SK-N-SH treated with all-trans-retinoic acid at 6 μM for 48 hours (cell line): Measurements from ENCODE around the gene BATF.

Source experiments
- ATAC-seq: fragments of 200-7000 bp; cut with Tn5 transposase; 3 replicates; pipeline ENCODE4 v1.9.1; 2020; ENCODE audit warnings: mild to moderate bottlenecking, moderate library complexity
- ARNTL ChIP-seq: fragments of 450-650 bp; formaldehyde crosslinking; IDR thresholded peaks from 2 replicates; pipeline ENCODE4 v1.5.0; 2020; ENCODE audit warnings: low read depth, mild to moderate bottlenecking, moderate library complexity, borderline replicate concordance
- BACH2 ChIP-seq: fragments of 250-450 bp; sonication (Bioruptor Pico); IDR thresholded peaks from 2 replicates; pipeline ENCODE4 v1.9.0; 2021; ENCODE audit warnings: mild to moderate bottlenecking, borderline replicate concordance
- CSDC2 ChIP-seq: fragments of 250-450 bp; sonication (Bioruptor Pico); IDR thresholded peaks from 2 replicates; pipeline ENCODE4 v1.5.0; 2020; ENCODE audit warnings: mild to moderate bottlenecking, moderate library complexity
- ESRRG ChIP-seq: fragments of 250-450 bp; sonication (Bioruptor Pico); IDR thresholded peaks from 2 replicates; pipeline ENCODE4 v1.6.1; 2021; ENCODE audit warnings: mild to moderate bottlenecking
- GLIS3 ChIP-seq: fragments of 250-450 bp; sonication (Bioruptor Pico); IDR thresholded peaks from 2 replicates; pipeline ENCODE4 v1.5.0; 2020; ENCODE audit warnings: mild to moderate bottlenecking, moderate library complexity
- ISL1 ChIP-seq: fragments of 250-450 bp; sonication (Bioruptor Pico); IDR thresholded peaks from 2 replicates; pipeline ENCODE4 v2.1.2; 2022; ENCODE audit warnings: mild to moderate bottlenecking, moderate library complexity
- OSR1 ChIP-seq: fragments of 250-450 bp; sonication (Bioruptor Pico); IDR thresholded peaks from 2 replicates; pipeline ENCODE4 v1.8.0; 2022; ENCODE audit warnings: moderate library complexity, mild to moderate bottlenecking, inconsistent platforms
- PPARA ChIP-seq: fragments of 250-450 bp; sonication (Bioruptor Pico); IDR thresholded peaks from 2 replicates; pipeline ENCODE4 v1.5.0; 2020; ENCODE audit warnings: mild to moderate bottlenecking, borderline replicate concordance
- RARB ChIP-seq: fragments of 250-450 bp; sonication (Bioruptor Pico); IDR thresholded peaks from 2 replicates; pipeline ENCODE4 v1.8.0; 2021; ENCODE audit warnings: mild to moderate bottlenecking, moderate library complexity
- SNAI2 ChIP-seq: fragments of 250-450 bp; sonication (Bioruptor Pico); IDR thresholded peaks from 2 replicates; pipeline ENCODE4 v1.5.0; 2020; ENCODE audit warnings: mild to moderate bottlenecking, moderate library complexity
- TCF4 ChIP-seq: fragments of 250-450 bp; sonication (Bioruptor Pico); IDR thresholded peaks from 2 replicates; pipeline ENCODE4 v1.8.0; 2021; ENCODE audit warnings: mild to moderate bottlenecking, moderate library complexity, borderline replicate concordance
- TOX ChIP-seq: fragments of 250-450 bp; sonication (Bioruptor Pico); IDR thresholded peaks from 2 replicates; pipeline ENCODE4 v1.8.0; 2021; ENCODE audit warnings: mild to moderate bottlenecking, moderate library complexity, borderline replicate concordance
- ZC3H10 ChIP-seq: fragments of 250-450 bp; sonication (Bioruptor Pico); IDR thresholded peaks from 2 replicates; pipeline ENCODE4 v1.5.1; 2021; ENCODE audit warnings: mild to moderate bottlenecking, moderate library complexity
- ZFP3 ChIP-seq: fragments of 250-450 bp; sonication (Bioruptor Pico); IDR thresholded peaks from 2 replicates; pipeline ENCODE4 v1.5.0; 2020; ENCODE audit warnings: mild to moderate bottlenecking, moderate library complexity
- ZFP30 ChIP-seq: fragments of 450-650 bp; formaldehyde crosslinking; IDR thresholded peaks from 2 replicates; pipeline ENCODE4 v1.5.0; 2022; ENCODE audit warnings: mild to moderate bottlenecking, moderate library complexity
- ZNF565 ChIP-seq: fragments of 450-650 bp; formaldehyde crosslinking; conservative IDR thresholded peaks from 2 replicates; pipeline ENCODE4 v1.5.0; 2020; ENCODE audit warnings: low read depth, mild to moderate bottlenecking, moderate library complexity
- ZNF70 ChIP-seq: fragments of 450-650 bp; formaldehyde crosslinking; IDR thresholded peaks from 2 replicates; pipeline ENCODE4 v1.5.0; 2020; ENCODE audit warnings: mild to moderate bottlenecking, moderate library complexity
- ZNF8 ChIP-seq: fragments of 450-650 bp; formaldehyde crosslinking; IDR thresholded peaks from 2 replicates; pipeline ENCODE4 v1.5.0; 2020; ENCODE audit warnings: mild to moderate bottlenecking, moderate library complexity
- TF ChIP-seq, protein P1 (sequence below): fragments of 250-450 bp; sonication (Bioruptor Pico); IDR thresholded peaks from 2 replicates; pipeline ENCODE4 v1.5.1; 2021; ENCODE audit warnings: mild to moderate bottlenecking, moderate library complexity
- TF ChIP-seq, protein P2 (sequence below): fragments of 250-450 bp; sonication (Bioruptor Pico); IDR thresholded peaks from 2 replicates; pipeline ENCODE4 v1.8.0; 2020; ENCODE audit warnings: mild to moderate bottlenecking, moderate library complexity, borderline replicate concordance
- TF ChIP-seq, protein P3 (sequence below): fragments of 250-450 bp; sonication (Bioruptor Pico); IDR thresholded peaks from 2 replicates; pipeline ENCODE4 v1.5.1; 2020; ENCODE audit warnings: low read depth, mild to moderate bottlenecking, moderate library complexity
- TF ChIP-seq, protein P4 (sequence below): fragments of 250-450 bp; sonication (Bioruptor Pico); IDR thresholded peaks from 2 replicates; pipeline ENCODE4 v1.8.0; 2021; ENCODE audit warnings: low read depth, mild to moderate bottlenecking, moderate library complexity, borderline replicate concordance
- TF ChIP-seq, protein P5 (sequence below): fragments of 250-450 bp; sonication (Bioruptor Pico); IDR thresholded peaks from 2 replicates; pipeline ENCODE4 v1.5.0; 2020; ENCODE audit warnings: mild to moderate bottlenecking, moderate library complexity

The BATF gene

DNA sequence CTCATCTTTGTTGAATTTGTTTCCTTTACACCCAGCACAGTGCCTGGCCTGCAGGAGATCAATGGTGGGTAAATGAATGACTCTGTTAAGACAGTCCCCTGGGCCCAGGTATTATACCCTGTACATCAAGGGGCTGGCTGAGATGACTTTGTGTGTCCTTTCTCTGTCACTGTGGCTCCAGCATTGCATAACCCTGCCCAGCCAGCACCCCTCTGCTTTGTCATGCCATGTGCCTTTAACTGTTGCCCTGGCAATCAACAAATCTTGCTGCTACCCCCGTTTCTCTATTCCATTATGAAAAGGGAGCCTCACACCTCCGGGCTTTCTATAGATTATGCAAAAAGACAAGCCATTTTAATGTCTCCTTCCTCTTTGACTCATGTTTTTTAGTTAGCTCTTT, 48.5 kb downstream of the BATF start:
- no peak for ATAC-seq
- TF ChIP-seq, protein P1, sequence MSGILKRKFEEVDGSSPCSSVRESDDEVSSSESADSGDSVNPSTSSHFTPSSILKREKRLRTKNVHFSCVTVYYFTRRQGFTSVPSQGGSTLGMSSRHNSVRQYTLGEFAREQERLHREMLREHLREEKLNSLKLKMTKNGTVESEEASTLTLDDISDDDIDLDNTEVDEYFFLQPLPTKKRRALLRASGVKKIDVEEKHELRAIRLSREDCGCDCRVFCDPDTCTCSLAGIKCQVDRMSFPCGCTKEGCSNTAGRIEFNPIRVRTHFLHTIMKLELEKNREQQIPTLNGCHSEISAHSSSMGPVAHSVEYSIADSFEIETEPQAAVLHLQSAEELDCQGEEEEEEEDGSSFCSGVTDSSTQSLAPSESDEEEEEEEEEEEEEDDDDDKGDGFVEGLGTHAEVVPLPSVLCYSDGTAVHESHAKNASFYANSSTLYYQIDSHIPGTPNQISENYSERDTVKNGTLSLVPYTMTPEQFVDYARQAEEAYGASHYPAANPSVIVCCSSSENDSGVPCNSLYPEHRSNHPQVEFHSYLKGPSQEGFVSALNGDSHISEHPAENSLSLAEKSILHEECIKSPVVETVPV, result no peak
- TF ChIP-seq TCF4 (CRISPR knock-in tag) (no peak), ARNTL (CRISPR knock-in tag) (no peak), OSR1 (CRISPR knock-in tag) (no peak)
- TF ChIP-seq, all 23 proteins: peak for 0

DNA sequence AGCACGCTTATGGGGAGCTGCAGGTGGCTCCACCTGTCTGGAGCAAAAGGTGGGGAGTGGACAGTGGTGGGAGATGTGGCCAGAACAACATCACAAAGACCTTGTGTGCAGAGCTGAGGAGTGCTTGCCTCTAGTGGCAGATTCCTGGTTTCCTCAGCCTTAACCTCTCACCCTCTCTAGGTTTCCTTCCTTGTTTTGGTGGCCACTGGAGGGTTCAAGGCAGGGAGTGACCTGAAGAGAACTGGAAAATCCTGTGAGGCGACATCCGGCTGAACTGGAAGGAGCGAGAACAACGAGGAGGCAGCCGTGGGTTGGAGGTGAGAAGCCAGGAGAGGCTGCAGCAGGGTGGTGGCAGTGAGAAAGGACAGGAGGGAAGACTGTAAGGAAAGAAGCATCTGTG, 49.8 kb downstream of the BATF start:
- no peak for TF ChIP-seq ZNF565 (CRISPR knock-in tag)
- TF ChIP-seq, protein P2, sequence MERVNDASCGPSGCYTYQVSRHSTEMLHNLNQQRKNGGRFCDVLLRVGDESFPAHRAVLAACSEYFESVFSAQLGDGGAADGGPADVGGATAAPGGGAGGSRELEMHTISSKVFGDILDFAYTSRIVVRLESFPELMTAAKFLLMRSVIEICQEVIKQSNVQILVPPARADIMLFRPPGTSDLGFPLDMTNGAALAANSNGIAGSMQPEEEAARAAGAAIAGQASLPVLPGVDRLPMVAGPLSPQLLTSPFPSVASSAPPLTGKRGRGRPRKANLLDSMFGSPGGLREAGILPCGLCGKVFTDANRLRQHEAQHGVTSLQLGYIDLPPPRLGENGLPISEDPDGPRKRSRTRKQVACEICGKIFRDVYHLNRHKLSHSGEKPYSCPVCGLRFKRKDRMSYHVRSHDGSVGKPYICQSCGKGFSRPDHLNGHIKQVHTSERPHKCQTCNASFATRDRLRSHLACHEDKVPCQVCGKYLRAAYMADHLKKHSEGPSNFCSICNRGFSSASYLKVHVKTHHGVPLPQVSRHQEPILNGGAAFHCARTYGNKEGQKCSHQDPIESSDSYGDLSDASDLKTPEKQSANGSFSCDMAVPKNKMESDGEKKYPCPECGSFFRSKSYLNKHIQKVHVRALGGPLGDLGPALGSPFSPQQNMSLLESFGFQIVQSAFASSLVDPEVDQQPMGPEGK, result no peak
- TF ChIP-seq CSDC2, result no peak
- TF ChIP-seq ARNTL (CRISPR knock-in tag), result no peak
- TF ChIP-seq, protein P3, sequence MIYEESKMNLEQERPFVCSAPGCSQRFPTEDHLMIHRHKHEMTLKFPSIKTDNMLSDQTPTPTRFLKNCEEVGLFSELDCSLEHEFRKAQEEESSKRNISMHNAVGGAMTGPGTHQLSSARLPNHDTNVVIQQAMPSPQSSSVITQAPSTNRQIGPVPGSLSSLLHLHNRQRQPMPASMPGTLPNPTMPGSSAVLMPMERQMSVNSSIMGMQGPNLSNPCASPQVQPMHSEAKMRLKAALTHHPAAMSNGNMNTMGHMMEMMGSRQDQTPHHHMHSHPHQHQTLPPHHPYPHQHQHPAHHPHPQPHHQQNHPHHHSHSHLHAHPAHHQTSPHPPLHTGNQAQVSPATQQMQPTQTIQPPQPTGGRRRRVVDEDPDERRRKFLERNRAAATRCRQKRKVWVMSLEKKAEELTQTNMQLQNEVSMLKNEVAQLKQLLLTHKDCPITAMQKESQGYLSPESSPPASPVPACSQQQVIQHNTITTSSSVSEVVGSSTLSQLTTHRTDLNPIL (CRISPR knock-in tag), result no peak
- no peak for TF ChIP-seq ZNF70 (CRISPR knock-in tag)
- no peak for TF ChIP-seq ESRRG (CRISPR knock-in tag)
- TF ChIP-seq RARB (CRISPR knock-in tag), result no peak
- TF ChIP-seq GLIS3, result no peak
- no peak for TF ChIP-seq BACH2 (CRISPR knock-in tag)
- no peak for TF ChIP-seq ZFP30 (CRISPR knock-in tag)
- TF ChIP-seq ZFP3 (CRISPR knock-in tag), result no peak
- TF ChIP-seq ZNF8 (CRISPR knock-in tag), result no peak
- TF ChIP-seq, protein P1, result no peak
- TF ChIP-seq, protein P4, sequence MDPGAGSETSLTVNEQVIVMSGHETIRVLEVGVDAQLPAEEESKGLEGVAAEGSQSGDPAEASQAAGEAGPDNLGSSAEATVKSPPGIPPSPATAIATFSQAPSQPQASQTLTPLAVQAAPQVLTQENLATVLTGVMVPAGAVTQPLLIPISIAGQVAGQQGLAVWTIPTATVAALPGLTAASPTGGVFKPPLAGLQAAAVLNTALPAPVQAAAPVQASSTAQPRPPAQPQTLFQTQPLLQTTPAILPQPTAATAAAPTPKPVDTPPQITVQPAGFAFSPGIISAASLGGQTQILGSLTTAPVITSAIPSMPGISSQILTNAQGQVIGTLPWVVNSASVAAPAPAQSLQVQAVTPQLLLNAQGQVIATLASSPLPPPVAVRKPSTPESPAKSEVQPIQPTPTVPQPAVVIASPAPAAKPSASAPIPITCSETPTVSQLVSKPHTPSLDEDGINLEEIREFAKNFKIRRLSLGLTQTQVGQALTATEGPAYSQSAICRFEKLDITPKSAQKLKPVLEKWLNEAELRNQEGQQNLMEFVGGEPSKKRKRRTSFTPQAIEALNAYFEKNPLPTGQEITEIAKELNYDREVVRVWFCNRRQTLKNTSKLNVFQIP (CRISPR knock-in tag), result no peak
- no peak for TF ChIP-seq SNAI2 (CRISPR knock-in tag)
- no peak for ATAC-seq

DNA sequence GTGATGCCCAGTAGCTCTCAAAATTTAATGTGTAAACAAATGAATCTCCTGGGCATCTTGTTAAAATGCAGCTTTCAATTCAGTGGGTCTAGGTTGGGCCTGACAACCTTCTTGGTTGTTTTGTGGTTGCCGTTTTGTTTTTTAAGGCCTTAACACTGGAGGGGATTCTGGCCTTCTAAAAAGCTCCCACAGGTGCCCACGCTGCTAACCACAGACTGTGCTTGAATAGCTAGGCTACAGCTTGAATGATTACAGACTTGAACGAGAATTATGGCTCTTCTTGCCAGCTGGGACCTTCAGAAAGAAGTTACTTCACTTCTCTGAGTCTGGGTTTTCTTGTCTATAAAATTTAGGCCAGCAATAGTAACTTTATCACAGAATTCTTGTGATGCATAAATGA, 54.8 kb downstream of the BATF start:
- no peak for ATAC-seq
- TF ChIP-seq ZNF565 (CRISPR knock-in tag) (no peak), ISL1 (CRISPR knock-in tag) (no peak), GLIS3 (no peak), PPARA (CRISPR knock-in tag) (no peak), SNAI2 (CRISPR knock-in tag) (no peak), OSR1 (CRISPR knock-in tag) (no peak), BACH2 (CRISPR knock-in tag) (no peak), ZC3H10 (CRISPR knock-in tag) (no peak), TOX (CRISPR knock-in tag) (no peak)
- TF ChIP-seq, protein P2, result no peak
- TF ChIP-seq, protein P4 (CRISPR knock-in tag), result no peak
- TF ChIP-seq, protein P5, sequence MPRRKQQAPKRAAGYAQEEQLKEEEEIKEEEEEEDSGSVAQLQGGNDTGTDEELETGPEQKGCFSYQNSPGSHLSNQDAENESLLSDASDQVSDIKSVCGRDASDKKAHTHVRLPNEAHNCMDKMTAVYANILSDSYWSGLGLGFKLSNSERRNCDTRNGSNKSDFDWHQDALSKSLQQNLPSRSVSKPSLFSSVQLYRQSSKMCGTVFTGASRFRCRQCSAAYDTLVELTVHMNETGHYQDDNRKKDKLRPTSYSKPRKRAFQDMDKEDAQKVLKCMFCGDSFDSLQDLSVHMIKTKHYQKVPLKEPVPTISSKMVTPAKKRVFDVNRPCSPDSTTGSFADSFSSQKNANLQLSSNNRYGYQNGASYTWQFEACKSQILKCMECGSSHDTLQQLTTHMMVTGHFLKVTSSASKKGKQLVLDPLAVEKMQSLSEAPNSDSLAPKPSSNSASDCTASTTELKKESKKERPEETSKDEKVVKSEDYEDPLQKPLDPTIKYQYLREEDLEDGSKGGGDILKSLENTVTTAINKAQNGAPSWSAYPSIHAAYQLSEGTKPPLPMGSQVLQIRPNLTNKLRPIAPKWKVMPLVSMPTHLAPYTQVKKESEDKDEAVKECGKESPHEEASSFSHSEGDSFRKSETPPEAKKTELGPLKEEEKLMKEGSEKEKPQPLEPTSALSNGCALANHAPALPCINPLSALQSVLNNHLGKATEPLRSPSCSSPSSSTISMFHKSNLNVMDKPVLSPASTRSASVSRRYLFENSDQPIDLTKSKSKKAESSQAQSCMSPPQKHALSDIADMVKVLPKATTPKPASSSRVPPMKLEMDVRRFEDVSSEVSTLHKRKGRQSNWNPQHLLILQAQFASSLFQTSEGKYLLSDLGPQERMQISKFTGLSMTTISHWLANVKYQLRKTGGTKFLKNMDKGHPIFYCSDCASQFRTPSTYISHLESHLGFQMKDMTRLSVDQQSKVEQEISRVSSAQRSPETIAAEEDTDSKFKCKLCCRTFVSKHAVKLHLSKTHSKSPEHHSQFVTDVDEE, result no peak
- TF ChIP-seq, protein P3 (CRISPR knock-in tag), result no peak
